Fibroblast of lung (primary cell): ENCODE measurements around the gene ARMC6. TPM values are rescaled to one million over a fixed set of nuclear protein-coding genes. Genes with fewer than 3 reads are reported as not detected.

Source experiments
- DNase-seq, 2 donors: peaks; one replicate each; pipeline versions ENCODE4 v3.0.0 to v3.0.0-alpha.2; 2010; ENCODE audit warnings: low read depth in 2 of 2
- H2AFZ ChIP-seq: 2 replicates; pipeline ENCODE4 v1.5.1; 2012; ENCODE audit warnings: low read length, control low read depth, inconsistent platforms
- H3K27ac ChIP-seq: 2 replicates; pipeline ENCODE4 v1.5.1; 2011; ENCODE audit warnings: low read length, control low read depth; ENCODE audit not compliant: insufficient read depth
- H3K27me3 ChIP-seq: 2 replicates; pipeline ENCODE4 v1.5.1; 2011; ENCODE audit warnings: mild to moderate bottlenecking, low read length; ENCODE audit not compliant: control insufficient read depth, insufficient read depth
- H3K36me3 ChIP-seq: 2 replicates; pipeline ENCODE4 v1.5.1; 2011; ENCODE audit warnings: low read length; ENCODE audit not compliant: control insufficient read depth, insufficient read depth
- H3K4me1 ChIP-seq: 2 replicates; pipeline ENCODE4 v1.5.1; 2011; ENCODE audit warnings: low read length; ENCODE audit not compliant: control insufficient read depth, insufficient read depth; ENCODE audit errors: extremely low read depth
- H3K4me2 ChIP-seq: 2 replicates; pipeline ENCODE4 v1.5.1; 2011; ENCODE audit warnings: low read length, control low read depth; ENCODE audit not compliant: insufficient read depth; ENCODE audit errors: extremely low read depth
- H3K4me3 ChIP-seq, 4 experiments: fragments of 200-600 bp in 1 of 4; sonication (generic) in 1 of 4; replicated peaks in 1 of 4; 2 replicates each; pipeline ENCODE4 v1.5.1; 2011 to 2016; ENCODE audit warnings: low read length in 4 of 4, low read depth in 3 of 4, mild to moderate bottlenecking in 3 of 4, control low read depth in 2 of 4, inconsistent platforms in 1 of 4, mixed read lengths in 1 of 4; ENCODE audit not compliant: insufficient read depth in 1 of 4; ENCODE audit errors: control extremely low read depth in 1 of 4
- H3K79me2 ChIP-seq: 2 replicates; pipeline ENCODE4 v1.5.1; 2012; ENCODE audit warnings: mild to moderate bottlenecking, low read length, inconsistent platforms; ENCODE audit not compliant: control insufficient read depth, insufficient read depth
- H3K9ac ChIP-seq: 2 replicates; pipeline ENCODE4 v1.5.1; 2011; ENCODE audit warnings: mild to moderate bottlenecking, low read length, control low read depth; ENCODE audit not compliant: insufficient read depth
- H3K9me3 ChIP-seq: 2 replicates; pipeline ENCODE4 v1.5.1; 2012; ENCODE audit warnings: low read depth, low read length; ENCODE audit not compliant: control insufficient read depth, insufficient read depth
- H4K20me1 ChIP-seq: 2 replicates; pipeline ENCODE4 v1.5.1; 2011; ENCODE audit warnings: low read length; ENCODE audit not compliant: control insufficient read depth, insufficient read depth; ENCODE audit errors: extremely low read depth
- EZH2 ChIP-seq: IDR thresholded peaks from 2 replicates; pipeline ENCODE4 v1.5.1; 2012; ENCODE audit warnings: low read length, control low read depth, mild to moderate bottlenecking; ENCODE audit errors: missing control alignments
- polyA plus RNA-seq, 2 donors: library from polyadenylated mRNA; depleted of rRNA in 1 of 2; stranded (reverse) in 1 of 2; unstranded in 1 of 2; fragments of >200 nt; gene quantifications; 2 replicates each; pipeline ENCODE4 v1.2.1, GENCODE V29; 2011 to 2012; ENCODE audit warnings: missing spikeins in 1 of 2
- total RNA-seq: library from RNA; depleted of rRNA; stranded (reverse); fragments of >200 nt; gene quantifications from 2 replicates; pipeline ENCODE4 v1.2.1, GENCODE V29; 2014
- TF ChIP-seq, protein P1 (sequence below), 2 donors: IDR thresholded peaks in 1 of 2; conservative IDR thresholded peaks in 1 of 2; 1 replicate in 1 of 2; 2 replicates in 1 of 2; pipeline ENCODE4 v1.5.1; 2011 to 2012; ENCODE audit warnings: low read length in 2 of 2, control low read depth in 1 of 2, inconsistent platforms in 1 of 2, low read depth in 1 of 2, mild to moderate bottlenecking in 1 of 2

Gene ARMC6
- total and polyA plus RNA-seq, 2 donors (not counting 1 experiment from before 2014, with no cell fraction given) = 14.0 to 35.8 TPM

DNA sequence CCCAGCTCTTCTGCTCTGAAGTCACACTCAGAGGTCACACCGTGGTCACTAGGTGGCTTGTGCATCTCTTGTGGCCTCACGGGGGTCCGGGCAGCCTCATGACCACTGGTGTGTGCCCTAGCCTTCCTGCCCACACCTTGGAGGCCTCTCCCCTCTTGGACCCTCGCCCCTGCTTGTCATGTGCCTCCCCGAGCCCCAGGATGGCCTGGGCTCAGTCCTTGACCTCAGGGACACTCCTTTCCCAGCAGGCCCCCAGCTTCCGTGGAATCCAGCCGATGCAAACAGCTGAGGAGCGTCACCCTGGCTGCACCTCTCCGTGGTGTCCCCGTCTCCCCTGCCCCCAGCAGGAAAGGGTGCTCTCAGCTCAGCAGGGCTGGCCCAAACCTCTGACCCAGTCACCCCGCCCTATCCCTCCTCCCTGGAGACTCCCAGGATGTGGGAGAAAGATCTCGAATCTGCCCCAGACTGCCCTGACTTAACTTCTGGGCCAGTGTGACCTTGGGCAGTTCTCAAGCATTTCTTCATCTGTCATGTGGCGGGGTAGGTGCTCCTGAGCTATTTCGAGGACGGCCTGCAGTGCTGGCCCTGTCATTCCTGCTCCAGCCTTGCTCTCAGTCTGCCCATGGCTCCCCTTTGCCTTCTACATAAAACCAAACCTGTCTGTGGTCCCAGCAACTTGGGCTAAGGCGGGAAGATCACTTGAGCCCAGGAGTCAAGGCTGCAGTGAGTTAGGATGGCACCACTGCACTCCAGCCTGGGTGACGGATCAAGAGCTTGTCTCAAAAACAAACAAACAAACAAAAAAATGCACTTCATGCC, 25.8 kb downstream of the ARMC6 start:
- no peak overlapping the region for H3K9ac ChIP-seq
- no peak for TF ChIP-seq EZH2
- TF ChIP-seq, protein P1, sequence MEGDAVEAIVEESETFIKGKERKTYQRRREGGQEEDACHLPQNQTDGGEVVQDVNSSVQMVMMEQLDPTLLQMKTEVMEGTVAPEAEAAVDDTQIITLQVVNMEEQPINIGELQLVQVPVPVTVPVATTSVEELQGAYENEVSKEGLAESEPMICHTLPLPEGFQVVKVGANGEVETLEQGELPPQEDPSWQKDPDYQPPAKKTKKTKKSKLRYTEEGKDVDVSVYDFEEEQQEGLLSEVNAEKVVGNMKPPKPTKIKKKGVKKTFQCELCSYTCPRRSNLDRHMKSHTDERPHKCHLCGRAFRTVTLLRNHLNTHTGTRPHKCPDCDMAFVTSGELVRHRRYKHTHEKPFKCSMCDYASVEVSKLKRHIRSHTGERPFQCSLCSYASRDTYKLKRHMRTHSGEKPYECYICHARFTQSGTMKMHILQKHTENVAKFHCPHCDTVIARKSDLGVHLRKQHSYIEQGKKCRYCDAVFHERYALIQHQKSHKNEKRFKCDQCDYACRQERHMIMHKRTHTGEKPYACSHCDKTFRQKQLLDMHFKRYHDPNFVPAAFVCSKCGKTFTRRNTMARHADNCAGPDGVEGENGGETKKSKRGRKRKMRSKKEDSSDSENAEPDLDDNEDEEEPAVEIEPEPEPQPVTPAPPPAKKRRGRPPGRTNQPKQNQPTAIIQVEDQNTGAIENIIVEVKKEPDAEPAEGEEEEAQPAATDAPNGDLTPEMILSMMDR (conservative IDR thresholded peaks at IDR 0.05 in 1 of 2, IDR thresholded peaks at IDR 0.05 in 1 of 2; ENCODE audit: low read depth in 1 of 2, low read length in 2 of 2) = no peak
- no peak for DNase-seq
- H2AFZ ChIP-seq = no peak overlapping the region
- no peaks in the 10 kb centered on the region for H3K79me2 ChIP-seq
- H3K36me3 ChIP-seq = peaks cover 23% of the 10 kb centered on the region
- no peak overlapping the region for H3K4me2 ChIP-seq
- no peak overlapping the region for H3K27ac ChIP-seq
- no peaks in the 10 kb centered on the region for H4K20me1 ChIP-seq
- no peak overlapping the region for H3K4me3 ChIP-seq
- H3K27me3 ChIP-seq = no peaks in the 10 kb centered on the region
- peaks cover 14% of the 10 kb centered on the region for H3K4me1 ChIP-seq
- no peaks in the 10 kb centered on the region for H3K9me3 ChIP-seq

DNA sequence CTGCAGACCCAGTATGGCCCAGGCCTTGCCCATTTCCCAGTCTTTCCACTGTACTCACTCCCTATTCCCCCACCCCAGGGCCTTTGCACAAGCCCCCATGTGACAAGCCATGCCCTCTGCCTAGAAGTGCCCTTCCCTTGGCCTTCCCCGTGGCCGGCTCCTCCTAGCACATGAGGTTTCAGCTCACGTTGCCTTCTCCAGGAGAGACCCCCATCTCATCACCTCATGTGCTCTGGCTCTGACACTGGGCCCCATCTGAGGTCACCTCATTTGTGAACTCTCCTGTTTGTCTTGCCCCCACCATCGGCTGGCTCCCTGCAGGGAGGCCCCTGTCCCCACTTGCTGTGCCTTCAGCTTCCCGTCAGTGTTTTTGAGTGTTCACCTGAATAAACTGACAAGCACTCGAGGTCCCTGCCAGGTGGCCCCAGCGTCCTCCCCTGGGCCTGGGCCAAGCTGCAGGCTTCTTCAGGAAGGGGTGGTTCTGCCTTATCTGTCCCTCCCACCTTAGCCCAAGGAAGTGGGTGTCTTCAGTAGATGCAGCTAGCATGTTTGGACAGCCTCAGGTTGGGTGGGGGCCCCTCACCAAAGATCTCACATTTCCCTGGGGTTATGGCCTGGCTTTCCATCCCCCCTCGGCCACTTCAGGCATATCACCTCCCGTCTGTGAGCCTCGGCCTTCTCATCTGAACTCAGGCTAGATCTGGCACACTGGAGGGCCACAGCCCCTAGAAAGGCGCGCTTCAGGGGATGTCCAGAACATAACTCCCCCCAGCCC, 26.6 kb downstream of the ARMC6 start:
- Histone ChIP-seq H3K9me3 (no peaks in the 10 kb centered on the region), H3K27me3 (no peaks in the 10 kb centered on the region), H3K27ac (no peak overlapping the region), H3K9ac (no peak overlapping the region), H3K79me2 (no peaks in the 10 kb centered on the region), H2AFZ (no peak overlapping the region), H4K20me1 (no peaks in the 10 kb centered on the region), H3K4me1 (peaks cover 17% of the 10 kb centered on the region), H3K36me3 (peaks cover 15% of the 10 kb centered on the region), H3K4me3 (no peak overlapping the region), H3K4me2 (no peak overlapping the region)
- DNase-seq = no peak
- TF ChIP-seq, protein P1 (conservative IDR thresholded peaks at IDR 0.05 in 1 of 2, IDR thresholded peaks at IDR 0.05 in 1 of 2; ENCODE audit: low read depth in 1 of 2, low read length in 2 of 2) = no peak
- TF ChIP-seq EZH2 = no peak

DNA sequence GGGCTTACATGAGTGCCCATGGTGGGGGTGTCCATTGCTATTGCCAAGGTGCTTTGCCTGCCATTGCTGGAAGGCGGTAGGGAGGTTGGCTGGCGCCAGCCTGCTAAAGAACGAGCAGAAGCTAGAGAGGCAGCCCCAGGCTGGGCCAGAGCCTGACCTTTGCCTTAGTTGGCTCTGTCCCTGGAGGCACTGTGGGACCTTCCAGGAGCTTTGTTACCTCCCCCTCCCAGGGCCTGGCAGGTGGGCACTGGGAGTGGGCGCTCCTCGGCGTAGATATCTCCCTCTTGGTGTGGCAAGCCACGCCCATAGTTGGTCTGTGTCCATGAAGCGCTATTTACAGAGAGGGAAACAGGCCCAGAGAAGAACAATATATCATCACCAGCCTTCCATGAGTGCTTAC, 28.1 kb downstream of the ARMC6 start:
- Histone ChIP-seq H3K9me3 (no peaks in the 10 kb centered on the region), H4K20me1 (no peaks in the 10 kb centered on the region), H3K27me3 (no peaks in the 10 kb centered on the region), H3K9ac (no peak overlapping the region), H3K4me3 (no peak overlapping the region), H3K79me2 (no peaks in the 10 kb centered on the region), H3K36me3 (peaks cover 13% of the 10 kb centered on the region), H3K4me2 (no peak overlapping the region), H2AFZ (no peak overlapping the region), H3K4me1 (peaks cover 17% of the 10 kb centered on the region), H3K27ac (no peak overlapping the region)
- DNase-seq = no peak
- TF ChIP-seq, protein P1 (conservative IDR thresholded peaks at IDR 0.05 in 1 of 2, IDR thresholded peaks at IDR 0.05 in 1 of 2; ENCODE audit: low read depth in 1 of 2, low read length in 2 of 2) = no peak
